GM18507 (cell line): Measurements from ENCODE around the gene DDN.

Experiments used
- DNase-seq: peaks from one replicate; pipeline ENCODE4 v3.0.0; 2011; ENCODE audit warnings: low read depth; ENCODE audit not compliant: insufficient read length; ENCODE audit errors: extremely low spot score
- FAIRE-seq: peaks from 2 replicates; lab custom pipeline; 2011; peaks lifted over from hg19 to GRCh38; lab: Jason Lieb, UNC

DDN gene

GRCh38 chr12:49018261-49019119, 19.3 kb upstream of the DDN start, which contains the start of gene PRKAG1:
Gene PRKAG1 (minus strand): TSS chr12:49018776. CDS start chr12:49018740, 36 bp downstream.
- DNase-seq = peak; percentile 99
- FAIRE-seq = peak; percentile 95

DNA sequence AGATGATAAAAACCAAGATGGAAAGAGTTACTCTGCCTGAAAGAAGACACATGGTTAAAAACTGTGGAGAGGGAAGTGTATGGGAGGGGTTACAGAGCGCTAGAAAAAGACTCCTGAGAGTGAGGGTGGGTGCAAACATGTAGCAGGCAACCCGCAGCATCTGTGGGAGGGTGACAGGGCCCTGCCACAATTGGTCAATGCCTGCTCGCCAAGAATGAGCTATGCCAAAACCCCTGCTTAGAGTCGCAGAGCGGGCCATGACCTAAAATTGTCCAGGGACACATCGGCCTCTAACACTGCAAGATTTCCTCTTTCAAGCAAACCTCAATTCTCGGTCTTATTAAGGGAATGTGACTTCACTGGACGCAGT, 18.7 kb upstream of the DDN start:
- no peak for FAIRE-seq

GRCh38 chr12:49015196-49015595, 16.0 kb upstream of the DDN start:
- DNase-seq = no peak
- FAIRE-seq = no peak

More for the DNA sequence above, 18.7 kb upstream of the DDN start:
- no peak for DNase-seq

- FAIRE-seq (no peak), DNase-seq (no peak)
Observed at GRCh38 chr12:49014547-49014946, 15.4 kb upstream of the DDN start.

GRCh38 chr12:49013428-49013827, 14.3 kb upstream of the DDN start:
- FAIRE-seq (no peak), DNase-seq (no peak)

DNA sequence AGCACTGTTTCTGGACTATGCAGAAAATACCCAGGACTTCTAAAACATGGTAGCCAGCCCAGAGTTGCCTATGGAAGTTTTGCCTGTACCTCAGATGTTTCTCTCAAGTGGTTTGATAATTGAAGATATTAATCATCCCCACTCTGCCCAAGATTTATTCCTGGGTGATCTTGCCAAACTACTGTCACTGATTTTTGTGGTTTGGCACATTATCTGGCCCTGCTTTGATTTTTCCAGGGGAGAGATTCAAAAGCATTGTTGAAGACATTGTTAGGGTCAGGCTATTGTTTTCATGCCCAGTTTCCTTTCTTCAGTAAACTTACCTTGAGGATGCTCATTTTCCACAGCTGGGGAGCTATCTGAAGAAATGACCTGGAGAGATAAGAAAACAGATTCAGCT, 13.6 kb upstream of the DDN start:
- DNase-seq (no peak), FAIRE-seq (no peak)

GRCh38 chr12:49010092-49010668, 11.0 kb upstream of the DDN start:
- DNase-seq (no peak), FAIRE-seq (no peak)

- DNase-seq (no peak), FAIRE-seq (no peak)
Observed at GRCh38 chr12:49008943-49009342, 9.8 kb upstream of the DDN start.

- DNase-seq (no peak), FAIRE-seq (no peak)
Observed at GRCh38 chr12:49000346-49000745, 1.2 kb upstream of the DDN start.

GRCh38 chr12:48998497-48999353, 450 bp downstream of the DDN start:
- peak; percentile 12 for FAIRE-seq

DNA sequence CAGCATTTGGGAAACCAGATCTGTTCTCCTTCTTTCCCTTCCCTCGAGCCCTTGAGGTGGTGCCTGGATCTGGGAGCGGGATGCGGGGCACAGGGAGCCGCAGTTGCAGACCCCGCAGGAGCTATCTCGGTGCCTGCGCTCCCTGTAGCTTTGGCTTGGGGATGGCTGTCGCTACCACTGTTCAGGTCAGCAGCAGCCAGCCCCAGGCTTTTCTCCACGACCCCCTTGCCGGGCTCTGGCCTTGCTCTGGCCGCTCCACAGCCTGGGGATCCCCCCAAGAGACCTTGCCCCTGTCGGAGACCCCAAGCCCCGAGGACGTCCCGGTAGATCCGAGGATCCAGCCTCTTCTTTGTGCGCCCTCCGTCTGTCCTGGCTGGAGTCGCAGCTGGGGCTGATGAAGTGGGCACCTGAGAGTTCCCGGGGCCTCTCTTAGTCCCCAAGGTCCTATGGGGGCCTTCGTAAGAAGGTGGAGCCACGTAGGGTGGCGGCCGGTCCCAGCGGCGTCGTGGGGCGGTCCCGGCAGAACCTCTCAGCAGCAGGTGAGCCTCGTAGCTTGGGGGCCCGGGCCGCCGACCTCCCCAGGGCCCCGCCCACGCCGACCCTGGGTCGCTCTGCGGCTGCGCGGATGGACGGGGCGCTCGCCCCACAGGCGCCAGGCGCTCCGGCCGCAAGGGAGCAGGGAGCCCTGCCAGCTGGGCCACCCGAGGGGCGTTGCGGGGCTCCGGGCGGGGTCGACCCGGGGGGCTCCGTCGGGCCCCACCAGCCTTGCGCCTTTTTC, 1.3 kb downstream of the DDN start:
- no peak for DNase-seq
- no peak for FAIRE-seq

More at GRCh38 chr12:48998497-48999353, 450 bp downstream of the DDN start:
- DNase-seq = no peak

GRCh38 chr12:48996794-48997718, 2.1 kb downstream of the DDN start:
- no peak for DNase-seq

DNA sequence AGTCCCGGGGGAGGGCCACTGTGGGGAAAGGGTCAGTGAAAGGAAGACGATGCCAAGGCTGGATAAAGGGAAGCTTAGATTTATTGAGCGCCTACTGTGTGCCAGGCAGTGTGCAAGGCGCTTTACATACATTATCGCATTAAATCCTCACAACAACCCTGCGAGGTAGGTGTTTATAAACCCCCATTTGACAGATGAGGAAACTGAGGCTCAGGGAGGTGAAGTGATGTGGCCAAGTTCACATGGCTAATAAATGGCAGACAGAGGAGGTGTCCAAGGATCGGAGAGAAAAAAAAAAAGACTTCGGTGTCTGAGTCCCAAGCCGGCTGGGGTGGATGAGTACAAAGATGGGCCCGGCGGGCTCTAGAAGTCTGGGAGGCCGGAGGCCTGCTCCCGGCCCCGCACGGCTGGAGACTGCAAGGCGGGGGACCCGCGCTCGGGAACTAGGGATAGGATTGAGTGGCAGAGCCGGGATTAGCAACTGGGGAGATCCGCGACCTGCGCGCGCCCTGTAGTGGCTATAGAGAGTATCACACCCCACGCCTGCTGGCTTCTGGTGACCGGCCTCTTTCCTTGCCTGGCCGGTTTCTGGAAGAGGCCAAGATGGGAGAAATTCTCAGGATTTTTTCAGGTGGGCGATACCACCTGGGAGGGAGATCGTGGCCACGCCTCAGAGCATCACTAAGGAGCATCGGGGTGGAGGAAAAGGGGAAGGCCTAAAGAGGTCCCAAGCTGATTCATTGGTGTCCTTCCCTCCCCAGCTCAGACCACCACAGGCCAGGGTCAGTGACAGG, 3.9 kb downstream of the DDN start:
- FAIRE-seq (peak; percentile 56), DNase-seq (no peak)

More at GRCh38 chr12:48996794-48997718, 2.1 kb downstream of the DDN start:
- FAIRE-seq = peak; percentile 33

GRCh38 chr12:48994224-48995085, 4.7 kb downstream of the DDN start:
- DNase-seq (no peak), FAIRE-seq (no peak)

DNA sequence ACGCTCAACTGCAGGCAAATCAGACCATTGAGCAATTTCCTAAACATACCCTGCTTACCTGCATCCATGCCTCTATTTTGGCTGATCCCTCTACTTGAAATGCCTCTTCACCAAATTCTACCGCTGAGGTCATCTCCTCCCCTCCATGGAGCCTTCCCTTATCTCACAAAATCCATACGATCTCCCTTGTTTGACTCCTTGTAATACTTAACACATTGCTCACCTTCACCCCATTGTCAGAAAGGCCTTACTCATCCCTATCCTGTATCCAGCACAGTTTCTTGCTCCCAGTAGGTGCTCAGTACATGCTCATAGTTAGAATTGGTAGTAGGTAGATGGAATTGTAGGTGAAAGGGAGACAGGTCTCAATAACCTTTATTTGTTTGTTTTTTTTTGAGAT, 5.4 kb downstream of the DDN start:
- DNase-seq = no peak
- no peak for FAIRE-seq

DNA sequence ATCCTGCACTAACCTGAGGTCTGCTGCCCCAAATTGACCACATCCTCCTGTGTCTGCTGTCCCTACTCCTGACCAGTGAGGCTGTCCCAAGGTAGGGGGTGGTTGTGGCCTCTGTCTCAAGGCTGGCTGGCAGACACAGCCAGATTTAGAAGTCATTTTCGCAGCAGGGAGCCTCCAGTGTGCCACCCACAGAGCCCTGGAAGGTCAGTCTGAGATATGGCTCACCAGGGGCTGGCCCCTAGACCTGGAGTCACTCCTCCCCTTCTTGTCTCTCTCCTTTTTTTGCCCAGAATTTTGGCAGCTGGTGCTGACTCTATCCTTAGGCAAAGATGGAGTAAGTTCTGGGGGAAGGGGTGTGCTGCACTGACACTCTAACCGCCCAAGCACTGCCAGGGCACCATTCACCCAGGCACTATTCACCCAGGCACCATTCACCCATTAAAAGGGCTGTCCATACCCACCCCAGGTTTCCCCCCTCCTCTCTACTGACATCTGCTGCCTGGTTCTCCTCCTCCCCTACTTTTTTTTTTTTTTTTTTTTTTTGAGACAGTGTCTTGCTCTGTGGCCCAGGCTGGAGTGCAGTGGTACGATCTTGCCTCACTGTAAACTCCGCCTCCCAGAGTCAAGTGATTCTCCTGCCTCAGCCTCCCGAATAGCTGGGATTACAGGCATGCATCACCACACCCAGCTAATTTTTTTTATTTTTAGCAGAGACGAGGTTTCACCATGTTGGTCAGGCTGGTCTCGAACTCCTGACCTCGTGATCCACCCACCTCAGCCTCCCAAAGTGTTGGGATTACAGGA, 7.7 kb downstream of the DDN start:
- DNase-seq = no peak
- no peak for FAIRE-seq
